Measurements from ENCODE around the gene TMEM212. TPM values are rescaled to one million over a fixed set of nuclear protein-coding genes. Genes with fewer than 3 reads are reported as not detected.

Gene TMEM212
- polyA plus RNA-seq, 1 donor (not counting 4 experiments of a cell fraction or from before 2014, with no cell fraction given), result not detected

DNA sequence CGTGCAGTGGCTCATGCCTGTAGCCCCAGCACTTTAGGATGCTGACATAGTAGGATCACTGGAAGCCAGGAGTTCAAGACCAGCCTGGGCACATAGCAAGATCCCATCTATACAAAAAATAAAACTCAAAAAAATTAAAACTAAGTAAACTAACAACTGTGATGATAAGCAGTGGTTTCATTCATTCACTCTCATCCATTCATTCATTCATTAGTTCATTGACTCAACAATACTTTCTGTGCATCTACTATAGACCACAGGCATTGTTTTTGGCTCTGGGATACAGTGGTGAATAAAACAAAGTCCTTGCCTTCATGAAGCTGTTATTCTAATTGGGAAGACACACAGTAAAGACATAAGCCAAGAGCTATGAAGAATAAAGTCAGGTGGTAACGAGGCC is 7.5 kb upstream of the TMEM212 start:
- DNase-seq (ENCODE audit: low read depth, low spot score), result no peak
- no peak overlapping the region for H3K4me3 ChIP-seq (ENCODE audit: control insufficient read depth in 2 of 3, extremely low read depth in 1 of 3, insufficient read depth in 2 of 3, low read depth in 1 of 3, low read length in 3 of 3)
- H3K9me3 ChIP-seq (ENCODE audit: control insufficient read depth, low read depth, low read length), result no peaks in the 10 kb centered on the region
- no peak overlapping the region for H3K27ac ChIP-seq (ENCODE audit: control insufficient read depth, insufficient read depth, low read length)
- no peaks in the 10 kb centered on the region for H3K9me1 ChIP-seq (ENCODE audit: control insufficient read depth, extremely low read depth, insufficient read depth, low read length)
- TF ChIP-seq, protein P1, sequence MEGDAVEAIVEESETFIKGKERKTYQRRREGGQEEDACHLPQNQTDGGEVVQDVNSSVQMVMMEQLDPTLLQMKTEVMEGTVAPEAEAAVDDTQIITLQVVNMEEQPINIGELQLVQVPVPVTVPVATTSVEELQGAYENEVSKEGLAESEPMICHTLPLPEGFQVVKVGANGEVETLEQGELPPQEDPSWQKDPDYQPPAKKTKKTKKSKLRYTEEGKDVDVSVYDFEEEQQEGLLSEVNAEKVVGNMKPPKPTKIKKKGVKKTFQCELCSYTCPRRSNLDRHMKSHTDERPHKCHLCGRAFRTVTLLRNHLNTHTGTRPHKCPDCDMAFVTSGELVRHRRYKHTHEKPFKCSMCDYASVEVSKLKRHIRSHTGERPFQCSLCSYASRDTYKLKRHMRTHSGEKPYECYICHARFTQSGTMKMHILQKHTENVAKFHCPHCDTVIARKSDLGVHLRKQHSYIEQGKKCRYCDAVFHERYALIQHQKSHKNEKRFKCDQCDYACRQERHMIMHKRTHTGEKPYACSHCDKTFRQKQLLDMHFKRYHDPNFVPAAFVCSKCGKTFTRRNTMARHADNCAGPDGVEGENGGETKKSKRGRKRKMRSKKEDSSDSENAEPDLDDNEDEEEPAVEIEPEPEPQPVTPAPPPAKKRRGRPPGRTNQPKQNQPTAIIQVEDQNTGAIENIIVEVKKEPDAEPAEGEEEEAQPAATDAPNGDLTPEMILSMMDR (optimal IDR thresholded peaks at IDR 0.05 in 1 of 3, IDR thresholded peaks at IDR 0.05 in 1 of 3, conservative IDR thresholded peaks at IDR 0.05 in 1 of 3; ENCODE audit: extremely low read depth in 1 of 3, insufficient read depth in 2 of 3, low read length in 3 of 3), result no peak
- no peak for TF ChIP-seq EZH2 (IDR thresholded peaks at IDR 0.05; ENCODE audit: low read length)
- H2AFZ ChIP-seq (ENCODE audit: control insufficient read depth, low read length), result no peak overlapping the region
- H3K4me1 ChIP-seq (ENCODE audit: control insufficient read depth, extremely low read depth, insufficient read depth, low read length), result no peaks in the 10 kb centered on the region
- no peak overlapping the region for H3K4me2 ChIP-seq (ENCODE audit: control insufficient read depth, extremely low read depth, insufficient read depth, low read depth, low read length)
- dilution Hi-C loops (cut with MboI; ENCODE audit: extremely low pct_ligation_motif_present, low sequenced_read_pairs), result no loop called here
- H3K36me3 ChIP-seq (ENCODE audit: control insufficient read depth in 2 of 2, extremely low read depth in 1 of 2, insufficient read depth in 2 of 2, low read length in 2 of 2), result no peaks in the 10 kb centered on the region
- H3K9ac ChIP-seq (ENCODE audit: control insufficient read depth, extremely low read depth, insufficient read depth, low read length), result no peak overlapping the region
- no peaks in the 10 kb centered on the region for H4K20me1 ChIP-seq (ENCODE audit: control insufficient read depth, extremely low read depth, insufficient read depth, low read length)
- H3K79me2 ChIP-seq (ENCODE audit: control insufficient read depth, insufficient read depth, low read length), result no peaks in the 10 kb centered on the region
- FAIRE-seq, result no peak
- H3K27me3 ChIP-seq (ENCODE audit: control insufficient read depth, extremely low read depth, insufficient read depth, low read length), result peaks cover 2% of the 10 kb centered on the region

- H3K27me3 ChIP-seq (ENCODE audit: control insufficient read depth, extremely low read depth, insufficient read depth, low read length), result peaks cover 2% of the 10 kb centered on the region
- no peaks in the 10 kb centered on the region for H3K79me2 ChIP-seq (ENCODE audit: control insufficient read depth, insufficient read depth, low read length)
- FAIRE-seq, result no peak
- H4K20me1 ChIP-seq (ENCODE audit: control insufficient read depth, extremely low read depth, insufficient read depth, low read length), result no peaks in the 10 kb centered on the region
- H3K9me1 ChIP-seq (ENCODE audit: control insufficient read depth, extremely low read depth, insufficient read depth, low read length), result no peaks in the 10 kb centered on the region
- H3K4me1 ChIP-seq (ENCODE audit: control insufficient read depth, extremely low read depth, insufficient read depth, low read length), result no peaks in the 10 kb centered on the region
- TF ChIP-seq, protein P1 (optimal IDR thresholded peaks at IDR 0.05 in 1 of 3, IDR thresholded peaks at IDR 0.05 in 1 of 3, conservative IDR thresholded peaks at IDR 0.05 in 1 of 3; ENCODE audit: extremely low read depth in 1 of 3, insufficient read depth in 2 of 3, low read length in 3 of 3), result no peak
- TF ChIP-seq EZH2 (IDR thresholded peaks at IDR 0.05; ENCODE audit: low read length), result no peak
- H3K4me3 ChIP-seq (ENCODE audit: control insufficient read depth in 2 of 3, extremely low read depth in 1 of 3, insufficient read depth in 2 of 3, low read depth in 1 of 3, low read length in 3 of 3), result no peak overlapping the region
- no peak overlapping the region for H3K9ac ChIP-seq (ENCODE audit: control insufficient read depth, extremely low read depth, insufficient read depth, low read length)
- dilution Hi-C loops (cut with MboI; ENCODE audit: extremely low pct_ligation_motif_present, low sequenced_read_pairs), result no loop called here
- DNase-seq (ENCODE audit: low read depth, low spot score), result no peak
- no peaks in the 10 kb centered on the region for H3K9me3 ChIP-seq (ENCODE audit: control insufficient read depth, low read depth, low read length)
- H2AFZ ChIP-seq (ENCODE audit: control insufficient read depth, low read length), result no peak overlapping the region
- H3K4me2 ChIP-seq (ENCODE audit: control insufficient read depth, extremely low read depth, insufficient read depth, low read depth, low read length), result no peak overlapping the region
- no peaks in the 10 kb centered on the region for H3K36me3 ChIP-seq (ENCODE audit: control insufficient read depth in 2 of 2, extremely low read depth in 1 of 2, insufficient read depth in 2 of 2, low read length in 2 of 2)
- H3K27ac ChIP-seq (ENCODE audit: control insufficient read depth, insufficient read depth, low read length), result no peak overlapping the region
Measured at GRCh38 chr3:171836855-171837254, 6.3 kb upstream of the TMEM212 start.
